ENCODE measurements around the gene PPP1R27. TPM values are rescaled to one million over a fixed set of nuclear protein-coding genes. Genes with fewer than 3 reads are reported as not detected.

Gene PPP1R27, protein sequence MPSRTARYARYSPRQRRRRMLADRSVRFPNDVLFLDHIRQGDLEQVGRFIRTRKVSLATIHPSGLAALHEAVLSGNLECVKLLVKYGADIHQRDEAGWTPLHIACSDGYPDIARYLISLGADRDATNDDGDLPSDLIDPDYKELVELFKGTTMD
- not detected in 2 replicates for total RNA-seq

DNA sequence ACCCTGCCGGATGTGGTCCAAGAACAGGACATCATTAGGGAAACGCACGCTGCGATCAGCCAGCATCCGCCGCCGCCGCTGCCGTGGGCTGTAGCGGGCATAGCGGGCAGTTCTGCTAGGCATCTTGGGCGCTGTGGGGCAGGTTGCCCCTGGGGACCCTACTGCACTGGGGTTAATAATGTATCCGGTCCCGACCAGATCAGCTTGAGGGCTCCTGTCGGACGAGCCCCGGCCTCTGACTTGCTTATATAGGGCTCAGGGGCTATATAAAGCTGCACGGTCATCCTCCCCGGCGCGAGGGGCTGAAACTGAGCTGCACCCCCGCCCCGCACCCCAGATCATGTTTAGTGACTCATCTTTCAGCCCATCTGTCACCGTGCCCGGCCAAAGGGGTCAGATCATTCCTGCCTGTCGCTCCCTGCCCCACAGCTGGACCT lies at the start of gene PPP1R27:
PPP1R27 (minus strand) TSS at position 220 of the 437 bp plus-strand sequence; CDS start at position 123, 97 bp downstream.

DNA sequence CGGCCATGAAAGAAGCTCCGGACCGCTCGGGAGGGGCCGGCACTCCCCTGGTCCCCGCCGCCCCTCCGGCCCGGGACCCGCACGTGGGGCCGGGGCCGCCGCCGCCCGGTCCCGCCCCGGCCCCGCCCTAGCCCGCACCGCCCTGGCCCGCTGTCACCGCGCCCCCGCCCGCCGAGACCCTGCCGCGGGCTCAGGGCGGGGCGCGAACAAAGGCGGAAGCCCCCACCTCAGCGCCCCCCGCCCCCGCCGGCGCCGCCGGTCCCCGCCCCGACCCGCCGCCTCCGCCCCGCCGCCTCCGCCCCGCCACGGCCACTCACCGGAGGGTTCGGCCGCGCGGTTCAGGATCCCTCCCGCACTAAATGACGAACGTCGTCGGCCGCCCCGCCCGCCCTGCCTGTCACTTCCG lies 36.1 kb upstream of the PPP1R27 start, which contains the start of gene ARHGDIA:
ARHGDIA (minus strand) TSS at position 357 of the 406 bp plus-strand sequence. CDS start 1,407 bp downstream, outside the sequence.

DNA sequence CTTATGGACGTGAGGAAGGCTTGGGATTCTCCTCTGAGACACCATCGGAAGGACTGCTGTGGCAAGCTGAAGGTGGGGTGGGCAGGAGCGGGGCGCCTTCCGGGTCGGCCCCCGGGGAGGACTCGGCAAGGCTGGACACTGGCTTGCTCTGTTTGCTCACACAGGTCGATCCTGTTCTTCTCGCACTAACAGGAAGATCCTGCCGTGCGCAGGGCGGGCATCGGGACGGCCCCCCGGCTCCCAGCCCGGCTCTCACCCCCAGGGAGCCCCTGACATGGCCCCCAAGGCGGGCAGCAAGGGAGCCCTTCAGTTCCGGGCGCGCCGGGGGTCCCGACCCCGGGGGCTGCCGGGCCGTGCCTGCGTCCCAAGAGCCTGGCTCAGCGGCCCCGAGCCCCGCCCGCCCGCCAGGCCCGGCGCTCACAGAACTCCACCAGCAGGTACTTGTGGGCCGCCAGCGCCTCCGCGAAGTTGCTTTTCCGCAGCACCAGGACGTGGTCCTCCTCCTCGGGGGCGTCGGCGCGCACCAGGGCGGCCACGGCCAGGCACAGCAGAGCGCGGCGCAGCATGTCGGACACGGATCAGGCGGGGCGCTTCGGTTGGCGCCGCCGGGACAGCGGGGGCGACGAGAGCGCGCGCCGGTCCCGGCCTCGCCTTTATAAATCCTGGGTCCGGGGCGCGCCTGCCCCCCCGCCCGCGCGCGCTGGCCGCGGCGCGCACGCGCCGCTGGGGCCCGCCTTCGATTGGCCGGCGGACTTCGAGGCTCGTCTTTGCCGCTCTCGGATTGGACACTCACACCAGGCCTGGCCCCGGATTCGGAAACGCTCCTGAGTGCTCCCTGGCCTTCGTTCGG lies 25.3 kb upstream of the PPP1R27 start, which contains the start of gene P4HB:
P4HB (minus strand) TSS at position 630 of the 850 bp plus-strand sequence; CDS start at position 566, 64 bp downstream.

DNA sequence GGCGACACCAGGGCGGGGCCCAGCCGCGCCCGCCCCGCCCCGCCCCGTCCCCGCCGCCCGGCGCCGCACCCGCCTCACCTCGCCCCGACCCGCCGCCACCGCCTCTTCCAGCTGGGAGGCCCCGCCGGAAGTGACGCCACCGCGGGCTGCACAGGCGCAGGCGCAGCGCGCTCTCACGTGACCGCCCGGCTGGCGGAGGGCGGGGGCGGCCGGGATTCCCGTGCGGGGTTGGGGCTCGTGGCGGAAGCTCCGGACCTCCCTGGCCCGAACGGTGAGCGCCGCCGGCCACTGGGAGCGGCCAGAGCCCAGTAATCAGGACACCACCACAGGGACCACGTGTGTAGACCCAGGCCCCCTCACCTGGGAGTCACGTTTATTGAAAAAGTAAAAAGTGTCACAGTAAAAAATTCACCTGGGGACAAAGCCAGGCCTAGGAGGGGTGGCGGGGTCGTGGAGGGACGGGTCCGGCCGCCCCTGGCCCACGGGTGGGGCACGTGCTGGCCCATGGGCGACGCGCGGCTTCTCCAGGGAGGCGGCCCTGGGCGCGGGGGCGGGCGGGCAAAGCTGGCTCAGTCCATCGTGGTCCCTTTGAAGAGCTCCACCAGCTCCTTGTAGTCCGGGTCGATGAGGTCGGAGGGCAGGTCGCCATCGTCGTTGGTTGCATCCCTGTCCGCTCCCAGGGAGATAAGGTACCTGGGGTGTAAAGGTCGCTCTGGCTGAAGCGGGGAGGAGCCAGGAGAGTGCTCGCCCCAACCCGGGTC lies 1.5 kb downstream of the PPP1R27 start, which contains the start of gene MCRIP1:
MCRIP1 (minus strand) TSS at position 132 of the 761 bp plus-strand sequence. CDS start 8,785 bp downstream, outside the sequence.

DNA sequence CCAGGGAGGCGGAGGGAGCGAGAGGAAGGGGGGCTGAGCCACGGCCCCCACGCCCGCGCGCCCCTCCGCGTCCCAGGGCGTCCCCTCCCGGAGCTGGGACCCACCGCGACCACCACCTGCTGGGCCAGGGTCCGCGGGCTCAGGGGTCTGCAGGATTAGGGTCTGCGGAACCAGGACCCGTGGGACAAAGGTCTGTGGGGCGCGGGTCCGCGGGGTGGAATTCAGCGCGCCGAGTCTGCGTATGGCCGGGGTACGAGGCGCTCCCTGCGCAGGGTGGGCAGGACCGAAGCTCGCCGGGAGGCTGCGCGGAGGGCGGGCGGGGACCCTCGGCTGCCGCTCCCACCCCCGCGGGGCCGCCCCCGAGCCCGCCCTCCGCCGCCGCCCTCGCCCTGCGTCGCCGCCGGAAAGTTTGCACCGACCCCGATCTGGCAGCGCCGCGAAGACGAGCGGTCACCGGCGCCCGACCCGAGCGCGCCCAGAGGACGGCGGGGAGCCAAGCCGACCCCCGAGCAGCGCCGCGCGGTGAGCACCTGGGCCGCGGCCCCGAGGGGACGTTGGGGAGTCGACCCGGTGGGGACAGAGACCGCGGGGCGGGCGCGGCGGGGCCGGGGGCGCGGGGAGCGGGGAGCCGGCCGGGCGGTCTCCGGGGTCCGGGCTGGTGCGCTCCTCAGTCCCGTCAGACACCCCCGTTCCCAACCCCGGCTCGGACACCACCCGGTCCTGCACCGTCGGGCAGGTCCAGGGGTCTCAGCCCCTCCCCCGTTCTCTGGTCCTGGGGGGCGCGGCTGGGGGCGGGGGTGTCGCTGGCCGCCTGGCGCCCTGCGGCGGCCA lies 30.9 kb downstream of the PPP1R27 start, which contains the start of gene GCGR:
GCGR (plus strand) TSS at position 423 of the 831 bp plus-strand sequence. CDS start 4,869 bp downstream, outside the sequence.

Other genes starting within 250 kb of the PPP1R27 start
- gene NPLOC4, start 197.9 kb downstream of the PPP1R27 start, total RNA-seq, result 68.1 and 84.4 TPM in 2 replicates
- 1.1 and 1.9 TPM in 2 replicates for gene TSPAN10, start 197.9 kb downstream of the PPP1R27 start, total RNA-seq
- 0.65 and 6.6 TPM in 2 replicates for gene PDE6G, start 178.5 kb downstream of the PPP1R27 start, total RNA-seq
- 45.1 and 69.1 TPM in 2 replicates for gene OXLD1, start 168.4 kb downstream of the PPP1R27 start, total RNA-seq
- 11.5 and 19.2 TPM in 2 replicates for gene CCDC137, start 168.3 kb downstream of the PPP1R27 start, total RNA-seq
- 38.7 and 53.8 TPM in 2 replicates for gene ARL16, start 151.3 kb downstream of the PPP1R27 start, total RNA-seq
- 126 and 158 TPM in 2 replicates for gene HGS, start 151.0 kb downstream of the PPP1R27 start, total RNA-seq
- 86.6 and 220 TPM in 2 replicates for gene MRPL12, start 131.7 kb downstream of the PPP1R27 start, total RNA-seq
- gene SLC25A10, start 122.8 kb downstream of the PPP1R27 start, total RNA-seq, result 23.2 and 55.6 TPM in 2 replicates
- 0.63 TPM in 1 of 2 replicates, not detected in the other for gene GCGR, start 30.9 kb downstream of the PPP1R27 start, total RNA-seq
- gene MCRIP1, start 1.8 kb downstream of the PPP1R27 start, total RNA-seq, result 125 and 143 TPM in 2 replicates
- gene P4HB, start 25.5 kb upstream of the PPP1R27 start, total RNA-seq, result 811 and 1,110 TPM in 2 replicates
- 386 and 596 TPM in 2 replicates for gene ARHGDIA, start 36.3 kb upstream of the PPP1R27 start, total RNA-seq
- 102 and 252 TPM in 2 replicates for gene ALYREF, start 56.5 kb upstream of the PPP1R27 start, total RNA-seq
- 147 and 222 TPM in 2 replicates for gene ANAPC11, start 56.7 kb upstream of the PPP1R27 start, total RNA-seq
- gene NPB, start 67.2 kb upstream of the PPP1R27 start, total RNA-seq, result 3.6 and 5.2 TPM in 2 replicates
- gene PCYT2, start 76.3 kb upstream of the PPP1R27 start, total RNA-seq, result 40.7 and 71.9 TPM in 2 replicates
- gene SIRT7, start 83.1 kb upstream of the PPP1R27 start, total RNA-seq, result 15.2 and 18.5 TPM in 2 replicates
- 14.3 and 18.4 TPM in 2 replicates for gene MAFG, start 92.7 kb upstream of the PPP1R27 start, total RNA-seq
- gene PYCR1, start 102.2 kb upstream of the PPP1R27 start, total RNA-seq, result 104 and 162 TPM in 2 replicates
- not detected in 2 replicates for gene MYADML2, start 112.2 kb upstream of the PPP1R27 start, total RNA-seq
- 0.38 TPM in 1 of 2 replicates, not detected in the other for gene NOTUM, start 126.1 kb upstream of the PPP1R27 start, total RNA-seq
- 25.1 and 30.4 TPM in 2 replicates for gene ASPSCR1, start 142.6 kb upstream of the PPP1R27 start, total RNA-seq
- gene CENPX, start 187.8 kb upstream of the PPP1R27 start, total RNA-seq, result 33.2 and 170 TPM in 2 replicates
- gene LRRC45, start 188.3 kb upstream of the PPP1R27 start, total RNA-seq, result 17.0 and 33.1 TPM in 2 replicates
- 66.7 and 82.3 TPM in 2 replicates for gene RAC3, start 196.6 kb upstream of the PPP1R27 start, total RNA-seq
- 105 and 113 TPM in 2 replicates for gene DCXR, start 202.6 kb upstream of the PPP1R27 start, total RNA-seq
- gene RFNG, start 216.8 kb upstream of the PPP1R27 start, total RNA-seq, result 61.9 and 89.5 TPM in 2 replicates
- 149 and 212 TPM in 2 replicates for gene GPS1, start 216.8 kb upstream of the PPP1R27 start, total RNA-seq
- gene DUS1L, start 230.8 kb upstream of the PPP1R27 start, total RNA-seq, result 74.9 and 101 TPM in 2 replicates

All from mesangial cell (primary cell).